Ammon's horn (tissue), 1 donor: ENCODE data around the gene NPAS1.

Experiments
- DNase-seq: peaks from one replicate; pipeline ENCODE4 v3.0.0-alpha.2; 2016; ENCODE audit warnings: low spot score

The NPAS1 gene

DNA sequence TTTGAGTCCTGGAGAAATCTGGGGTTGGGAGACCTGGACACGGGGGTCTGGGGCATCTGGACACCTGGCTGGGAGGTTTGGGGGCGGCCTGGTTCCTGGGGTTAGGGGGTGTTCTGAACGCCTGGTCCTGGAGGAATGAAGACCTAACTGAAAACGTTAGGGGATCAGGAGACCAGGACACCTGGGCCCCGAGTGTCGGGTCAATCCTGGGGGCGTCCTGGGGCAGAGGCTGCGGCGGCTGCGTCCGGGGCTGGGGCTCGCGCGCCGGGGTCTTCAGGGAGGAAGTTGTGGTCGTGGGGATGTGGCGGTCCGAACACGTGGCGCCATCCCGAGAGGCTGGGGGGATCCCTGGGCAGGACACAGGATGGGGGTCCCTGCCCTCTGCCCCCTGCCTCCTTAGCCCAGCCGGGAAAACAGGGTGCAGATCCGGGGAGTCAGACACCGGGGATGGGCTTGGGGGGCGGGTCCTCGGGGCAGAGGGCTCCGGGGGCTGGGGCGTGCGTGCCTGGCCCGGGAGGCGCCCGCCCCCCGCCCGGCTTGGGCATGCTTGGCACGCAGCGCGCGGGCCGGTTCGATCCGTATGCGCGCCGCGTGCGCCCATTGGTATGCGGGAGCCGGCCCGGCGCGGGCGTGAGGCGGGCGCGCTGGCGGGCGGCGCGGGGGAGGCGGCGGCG lies 632 bp downstream of the NPAS1 start:
- no peak for DNase-seq

DNA sequence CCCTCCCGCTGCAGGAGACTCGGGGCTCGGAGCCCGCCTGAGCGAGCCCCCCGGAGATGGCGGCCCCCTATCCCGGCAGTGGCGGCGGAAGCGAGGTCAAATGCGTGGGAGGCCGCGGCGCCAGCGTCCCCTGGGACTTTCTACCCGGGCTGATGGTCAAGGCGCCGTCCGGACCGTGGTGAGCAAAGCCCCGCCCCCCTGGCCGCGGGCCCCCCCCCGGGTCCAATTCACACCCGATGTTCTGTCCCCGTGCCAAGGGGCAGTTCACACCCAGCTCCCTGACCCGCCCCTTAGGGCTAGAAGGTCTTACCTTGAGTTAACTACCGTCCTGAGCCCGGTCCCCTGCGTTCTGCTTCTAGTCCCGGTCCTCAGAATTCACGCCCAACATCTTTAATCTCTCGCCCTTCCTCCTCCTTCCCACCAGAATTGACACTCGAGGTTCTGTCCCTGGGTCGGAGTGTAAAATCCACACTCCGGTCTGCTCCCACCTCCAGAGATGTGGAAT lies 1.4 kb downstream of the NPAS1 start:
- no peak for DNase-seq

DNA sequence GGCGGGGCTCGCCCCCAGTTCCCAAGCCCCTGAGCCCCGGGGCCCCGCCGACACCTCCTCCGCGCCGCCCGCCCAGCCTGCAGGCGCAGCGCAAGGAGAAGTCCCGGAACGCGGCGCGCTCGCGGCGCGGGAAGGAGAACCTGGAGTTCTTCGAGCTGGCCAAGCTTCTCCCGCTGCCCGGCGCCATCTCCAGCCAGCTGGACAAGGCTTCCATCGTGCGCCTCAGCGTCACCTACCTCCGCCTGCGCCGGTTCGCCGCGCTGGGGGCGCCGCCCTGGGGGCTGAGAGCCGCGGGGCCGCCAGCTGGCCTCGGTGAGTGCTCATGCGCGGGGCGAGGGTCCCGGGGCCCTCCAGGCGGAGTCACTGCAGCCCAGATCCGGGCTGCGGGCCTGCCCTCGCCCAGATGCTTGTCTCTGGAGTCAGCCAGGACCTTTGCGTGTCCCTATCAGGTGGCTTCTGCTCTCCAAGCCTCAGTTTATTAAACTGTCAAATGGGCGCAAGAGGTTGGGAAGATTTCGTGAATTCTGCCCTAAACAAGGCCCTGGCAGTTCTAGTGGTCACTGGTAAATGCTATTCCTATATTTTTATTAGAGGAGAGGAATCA lies 2.0 kb downstream of the NPAS1 start:
- DNase-seq, result no peak

DNA sequence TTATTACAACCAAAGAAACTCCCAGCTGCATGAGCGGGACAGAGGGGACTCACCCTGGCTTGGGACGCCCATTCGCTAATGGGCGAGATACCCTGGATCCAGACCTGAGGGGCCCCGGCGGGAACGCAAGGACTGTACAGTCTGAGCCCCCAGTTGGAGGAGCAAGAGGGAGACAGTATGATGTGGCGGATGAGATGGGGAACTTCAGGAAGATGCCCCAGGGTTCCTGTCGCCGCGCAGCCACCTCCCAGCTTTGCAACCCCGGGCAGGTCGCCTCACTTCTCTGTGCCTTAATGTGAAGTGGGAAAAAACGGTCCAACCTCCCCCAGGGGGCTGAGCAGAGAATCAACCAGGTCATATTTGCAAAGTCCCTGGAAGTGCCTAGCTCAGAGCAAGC lies 2.5 kb downstream of the NPAS1 start:
- no peak for DNase-seq

DNA sequence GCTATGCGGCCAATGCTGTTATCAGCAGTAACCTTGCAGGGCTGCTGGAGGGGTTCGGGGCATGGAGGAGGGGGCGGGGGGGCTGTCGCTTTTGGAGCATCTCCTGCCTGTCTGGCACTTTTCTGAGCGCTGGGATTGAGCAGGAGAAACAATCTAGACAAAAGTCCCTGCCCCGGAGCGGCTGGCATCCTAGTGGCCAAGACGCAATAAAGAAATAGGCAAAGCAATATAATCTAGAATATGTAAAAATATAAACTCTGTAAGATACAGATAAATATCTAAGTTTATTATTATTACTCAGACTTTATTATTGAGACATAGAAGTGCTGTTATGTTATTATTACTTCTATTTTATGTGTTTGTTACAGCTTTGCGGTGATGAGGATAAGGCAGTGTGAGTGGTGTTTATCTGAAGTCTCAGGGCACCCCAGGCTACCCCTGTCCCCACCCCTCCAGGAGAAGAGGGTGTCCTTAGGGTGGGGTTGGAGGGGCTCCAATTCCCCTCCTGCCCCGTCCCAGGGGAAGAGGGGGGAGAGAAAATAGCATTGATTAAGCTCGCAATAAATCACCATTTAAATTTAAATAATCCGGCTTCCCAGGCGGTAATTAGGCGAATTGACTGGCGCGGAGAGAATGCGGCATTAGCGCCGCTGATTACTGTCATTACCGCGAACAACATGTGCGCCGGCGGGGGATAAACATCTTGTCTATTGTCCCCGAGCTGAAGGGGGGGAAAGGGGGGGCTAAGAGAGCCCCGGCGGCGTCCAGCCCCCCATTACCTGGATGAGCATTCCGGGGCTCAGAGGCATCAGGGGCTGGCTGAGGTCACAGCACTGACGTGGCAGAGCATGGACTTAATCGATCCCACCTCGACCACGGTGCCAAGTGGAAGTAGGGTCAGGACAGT lies 3.2 kb downstream of the NPAS1 start:
- DNase-seq, result no peak

DNA sequence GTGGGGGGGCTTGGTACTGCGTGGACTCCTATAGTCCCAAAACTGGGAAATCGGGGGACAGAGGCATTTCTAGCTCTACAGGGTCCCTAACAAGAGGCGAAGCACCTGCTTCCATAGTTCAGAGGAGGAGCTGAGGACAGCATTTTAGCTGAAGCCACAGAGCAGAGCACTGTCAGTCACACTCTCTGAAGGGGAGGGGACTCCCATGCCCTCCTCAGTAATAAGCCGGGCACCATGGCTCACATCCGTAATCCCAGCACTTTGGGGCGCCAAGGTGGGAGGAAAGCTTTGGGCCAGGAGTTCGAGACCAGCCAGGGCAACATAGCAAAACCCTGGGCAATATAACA lies 3.8 kb downstream of the NPAS1 start:
- no peak for DNase-seq

DNA sequence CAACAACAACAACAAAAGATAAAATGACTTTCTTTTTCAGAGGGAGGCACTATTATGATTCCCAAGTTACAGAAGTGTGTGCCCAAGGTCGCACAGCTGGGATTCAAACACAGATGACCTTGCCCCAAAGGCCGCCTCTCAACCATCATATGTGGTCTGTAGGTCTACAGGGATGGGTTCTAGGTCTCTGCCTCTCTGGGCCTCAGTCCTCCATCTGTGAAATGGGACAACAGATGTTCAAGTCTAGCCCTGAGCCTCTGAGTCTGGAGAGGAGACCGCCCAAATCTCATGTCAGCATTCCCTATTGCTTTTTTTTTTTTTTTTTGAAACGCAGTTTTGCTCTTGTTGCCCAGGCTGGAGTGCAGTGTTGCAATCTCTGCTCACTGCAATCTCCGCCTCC lies 4.9 kb downstream of the NPAS1 start:
- no peak for DNase-seq

DNA sequence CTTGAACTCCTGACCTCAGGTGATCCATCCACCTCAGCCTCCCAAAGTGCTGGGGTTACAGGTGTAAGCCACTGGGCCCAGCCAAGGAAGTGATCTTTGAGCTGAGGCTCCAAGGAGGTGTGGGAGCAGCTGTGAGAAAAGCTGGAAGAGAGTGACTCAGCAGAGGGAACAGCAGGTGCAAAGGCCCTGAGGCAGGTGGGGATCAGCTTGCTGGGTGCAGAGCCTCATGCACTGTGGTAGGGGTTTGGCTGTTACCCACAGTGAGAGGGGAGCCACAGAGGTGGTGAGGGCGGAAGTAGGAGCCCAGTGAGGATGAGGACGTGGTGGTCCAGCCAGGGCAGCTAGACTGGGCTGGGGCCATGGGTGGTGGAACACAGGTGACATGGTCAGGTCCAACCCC lies 6.5 kb downstream of the NPAS1 start:
- DNase-seq, result no peak

DNA sequence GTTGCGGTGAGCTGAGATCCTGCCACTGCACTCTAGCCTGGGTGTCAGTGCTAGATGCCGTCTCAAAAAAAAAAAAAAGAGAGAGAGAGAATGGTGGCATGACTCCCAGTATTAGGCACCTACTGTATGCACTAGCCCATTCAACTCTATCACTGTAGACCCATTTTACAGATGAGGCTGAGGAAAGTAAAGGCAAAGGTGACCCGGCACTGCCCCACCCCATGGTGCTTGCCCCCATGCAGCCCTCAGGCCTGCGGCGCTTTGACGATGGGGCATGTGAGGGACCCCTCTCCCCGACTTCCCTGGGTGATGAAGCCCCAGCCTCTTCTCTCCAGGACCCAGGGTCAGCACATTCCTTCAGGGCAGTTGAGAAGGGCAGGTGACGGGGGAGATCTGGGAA lies 7.3 kb downstream of the NPAS1 start:
- DNase-seq, result no peak

DNA sequence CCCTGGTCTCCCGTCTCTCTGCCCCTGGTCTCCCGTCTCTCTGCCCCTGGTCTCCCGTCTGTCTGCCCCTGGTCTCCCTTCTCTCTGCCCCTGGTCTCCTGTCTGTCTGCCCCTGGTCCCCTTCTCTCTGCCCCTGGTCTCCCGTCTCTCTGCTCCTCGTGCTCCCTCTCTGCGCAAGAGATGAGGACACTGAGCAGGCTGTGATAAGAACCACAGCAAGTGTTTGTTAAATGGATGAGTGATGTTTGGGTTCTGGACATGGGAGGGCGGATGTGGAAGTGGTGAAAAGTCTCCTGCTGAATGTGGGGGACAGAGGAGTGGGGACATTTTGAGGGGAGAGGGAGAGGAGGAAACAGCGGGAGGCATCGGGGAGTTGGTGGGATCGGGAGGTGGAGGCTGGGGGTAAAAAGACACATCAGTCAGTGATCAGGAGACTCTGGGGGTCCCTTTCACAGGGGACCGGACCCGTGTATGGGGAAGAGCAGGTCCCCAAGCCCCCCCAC lies 8.0 kb downstream of the NPAS1 start:
- DNase-seq, result no peak

DNA sequence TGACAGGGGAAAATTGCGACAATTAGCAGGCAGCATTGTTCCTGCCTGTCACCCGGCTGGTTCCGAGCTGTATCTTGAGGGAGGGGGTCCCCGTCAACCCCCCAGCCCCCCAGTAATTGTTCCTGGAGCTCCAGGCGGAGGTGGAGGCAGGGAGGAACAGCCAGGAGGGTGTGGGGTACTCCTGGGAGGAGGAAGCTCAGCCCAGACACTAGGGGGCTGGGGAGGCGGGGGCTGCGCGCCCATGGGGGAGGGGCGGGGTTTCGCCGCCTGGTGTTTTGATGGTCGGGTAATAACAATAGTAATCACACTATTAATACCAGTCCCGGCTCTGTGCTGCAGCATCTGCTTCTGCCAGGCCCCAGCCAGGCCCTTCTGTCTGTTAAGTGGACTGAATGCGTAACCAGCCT lies 8.6 kb downstream of the NPAS1 start:
- DNase-seq, result no peak

DNA sequence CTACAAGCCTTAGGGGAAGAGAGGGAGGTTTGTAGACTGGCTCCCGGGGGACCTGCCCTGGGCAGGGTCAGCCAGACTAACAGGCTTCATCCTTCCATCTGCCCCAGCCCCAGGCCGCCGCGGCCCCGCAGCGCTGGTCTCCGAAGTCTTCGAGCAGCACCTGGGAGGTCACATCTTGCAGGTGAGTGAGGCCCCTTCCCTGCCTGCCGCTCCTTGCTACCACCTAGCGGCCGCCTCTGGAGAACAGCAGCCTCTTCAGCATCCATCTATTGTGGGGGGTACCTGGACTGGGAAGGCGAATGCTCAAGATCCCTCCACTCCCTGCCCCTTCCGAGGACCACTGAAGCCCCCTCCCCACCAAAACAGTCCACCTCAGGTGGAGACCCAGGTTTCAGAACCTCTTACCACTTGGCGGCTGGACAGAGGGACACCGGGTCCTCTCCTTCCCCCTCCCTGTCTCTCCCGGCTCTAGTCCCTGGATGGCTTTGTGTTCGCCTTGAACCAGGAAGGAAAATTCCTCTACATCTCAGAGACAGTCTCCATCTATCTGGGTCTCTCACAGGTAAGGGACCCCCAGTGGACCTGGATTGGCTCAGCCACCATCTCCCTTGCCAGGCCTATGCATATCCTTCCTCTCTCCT lies 12.7 kb downstream of the NPAS1 start:
- peak; percentile 59 for DNase-seq

DNA sequence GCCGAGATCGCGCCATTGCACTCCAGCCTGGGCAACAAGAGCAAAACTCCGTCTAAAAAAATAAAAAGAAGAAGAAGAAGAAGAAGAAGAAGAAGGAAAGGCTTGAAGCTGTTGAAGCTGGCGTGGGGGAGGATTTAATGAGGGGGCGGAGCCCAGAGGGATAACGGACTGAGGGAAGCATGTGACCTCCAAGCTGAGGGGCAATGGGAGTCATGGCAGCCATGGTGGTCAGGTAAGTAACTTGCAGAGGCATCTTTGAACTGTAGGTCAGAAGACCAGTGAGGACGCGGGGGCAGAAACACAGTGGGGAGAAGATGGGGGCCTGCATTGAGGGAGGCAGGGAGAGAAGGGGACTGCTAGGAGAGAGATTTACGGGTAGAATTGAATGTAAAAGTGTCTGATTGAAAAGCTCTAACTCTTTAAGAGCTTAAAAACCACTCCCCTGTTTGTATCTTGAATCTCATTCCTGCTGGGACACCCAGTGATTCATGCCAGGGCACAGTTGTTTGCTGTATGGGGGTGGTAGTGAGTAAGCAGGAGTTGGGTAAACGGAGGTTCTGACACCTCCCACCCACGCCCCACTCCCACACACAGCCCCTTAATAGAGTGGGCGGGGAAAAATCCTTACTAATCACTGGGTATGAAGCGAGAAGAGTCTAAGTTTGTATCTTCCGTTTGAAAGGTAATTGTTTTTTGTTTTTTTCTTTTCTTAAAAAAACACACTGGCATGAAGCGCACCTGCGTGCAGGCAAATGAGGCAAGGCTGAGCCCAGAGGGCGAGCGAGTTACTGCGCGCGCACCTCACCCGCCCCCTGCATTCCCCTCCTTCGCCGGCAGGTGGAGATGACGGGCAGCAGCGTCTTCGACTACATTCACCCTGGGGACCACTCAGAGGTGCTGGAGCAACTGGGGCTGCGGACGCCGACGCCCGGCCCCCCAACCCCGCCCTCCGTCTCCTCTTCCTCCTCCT lies 15.8 kb downstream of the NPAS1 start:
- peak; percentile 82 for DNase-seq

DNA sequence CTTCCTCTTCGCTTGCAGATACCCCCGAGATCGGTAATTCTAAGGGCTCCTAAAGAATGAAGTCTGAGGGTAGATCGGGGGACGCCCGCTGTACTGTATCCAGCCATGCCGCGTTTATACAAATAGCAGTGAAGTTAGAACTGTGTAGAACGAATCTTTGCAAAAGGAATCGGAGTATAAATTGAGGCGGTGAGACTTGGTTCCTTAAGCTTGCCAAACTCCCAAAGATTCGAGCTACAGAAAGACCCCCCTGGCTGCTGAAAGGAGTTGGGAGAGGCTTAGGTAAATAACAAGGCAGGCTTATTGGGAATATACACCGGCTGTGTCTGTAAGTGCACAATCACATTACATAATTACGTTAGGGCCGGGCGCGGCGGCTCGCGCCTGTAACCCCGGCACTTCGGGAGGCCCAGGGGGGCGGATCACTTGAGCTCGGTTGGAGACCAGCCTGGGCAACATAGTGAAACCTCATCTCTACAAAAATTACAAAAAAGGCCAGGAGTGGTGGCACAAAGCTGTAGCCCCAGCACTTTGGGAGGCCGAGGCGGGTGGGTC lies 16.5 kb downstream of the NPAS1 start:
- DNase-seq, result no peak

DNA sequence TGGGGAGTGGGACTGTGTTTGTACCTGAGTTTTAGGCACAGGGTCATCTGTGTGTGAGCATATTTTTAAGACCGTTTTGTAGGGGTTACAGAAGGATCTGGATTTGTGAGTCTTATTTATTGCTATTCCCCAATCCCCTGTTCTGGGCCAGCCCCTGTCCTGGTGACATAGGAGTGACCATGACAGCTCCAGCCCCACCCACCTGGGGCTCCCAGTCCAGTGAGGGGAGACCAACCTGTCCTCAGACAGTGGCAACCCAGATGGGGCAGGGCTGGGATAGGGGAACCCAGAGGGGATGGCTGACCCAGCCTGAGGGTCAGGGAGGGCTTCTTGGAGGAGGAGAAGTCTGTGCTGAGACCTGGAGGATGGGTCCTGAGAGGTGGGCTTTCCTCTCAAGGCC lies 18.1 kb downstream of the NPAS1 start:
- no peak for DNase-seq

DNA sequence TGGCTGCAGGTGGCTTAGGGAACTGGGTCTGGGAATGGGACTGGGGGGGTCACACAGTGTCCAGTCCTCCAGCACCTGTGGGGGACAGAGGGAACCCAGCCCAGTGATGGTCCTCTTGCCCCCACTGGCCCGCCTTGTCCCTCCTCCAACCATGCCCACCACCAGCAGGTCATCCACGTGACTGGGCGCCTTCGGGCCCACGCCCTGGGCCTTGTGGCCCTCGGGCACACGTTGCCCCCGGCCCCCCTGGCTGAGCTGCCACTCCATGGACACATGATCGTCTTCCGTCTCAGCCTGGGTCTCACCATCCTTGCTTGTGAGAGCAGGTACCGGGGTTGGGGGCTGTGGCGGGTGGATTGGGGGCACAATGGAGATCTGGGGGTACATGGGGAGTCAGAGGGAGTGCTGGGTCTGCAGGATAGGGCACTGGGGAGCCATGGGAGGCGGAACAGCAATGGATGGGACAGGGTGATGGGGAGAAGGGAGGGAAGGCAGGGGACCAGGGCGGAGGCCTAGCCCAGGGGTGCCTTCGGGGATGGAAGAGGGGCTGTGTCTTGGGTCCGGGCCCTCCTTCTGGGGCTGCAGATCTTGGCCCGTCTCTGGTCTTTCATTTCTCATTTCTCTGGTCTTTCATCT lies 19.7 kb downstream of the NPAS1 start:
- DNase-seq, result no peak

DNA sequence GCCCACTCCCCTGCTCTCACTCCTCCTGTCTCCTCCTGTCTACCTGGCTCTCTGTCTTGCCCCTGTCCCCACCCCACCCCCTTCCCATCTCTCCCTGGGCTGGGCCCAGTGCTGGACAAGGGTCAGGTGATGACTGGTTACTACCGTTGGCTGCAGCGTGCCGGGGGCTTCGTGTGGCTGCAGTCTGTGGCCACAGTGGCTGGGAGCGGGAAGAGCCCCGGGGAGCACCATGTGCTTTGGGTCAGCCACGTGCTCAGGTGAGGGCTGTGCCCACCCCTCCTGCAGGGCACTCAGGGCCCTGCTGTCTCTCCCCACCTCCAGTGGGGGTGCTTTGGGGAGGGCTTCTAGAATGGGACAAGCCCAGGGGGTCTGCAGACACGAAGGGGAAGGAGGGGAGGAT lies 21.2 kb downstream of the NPAS1 start:
- DNase-seq, result no peak

DNA sequence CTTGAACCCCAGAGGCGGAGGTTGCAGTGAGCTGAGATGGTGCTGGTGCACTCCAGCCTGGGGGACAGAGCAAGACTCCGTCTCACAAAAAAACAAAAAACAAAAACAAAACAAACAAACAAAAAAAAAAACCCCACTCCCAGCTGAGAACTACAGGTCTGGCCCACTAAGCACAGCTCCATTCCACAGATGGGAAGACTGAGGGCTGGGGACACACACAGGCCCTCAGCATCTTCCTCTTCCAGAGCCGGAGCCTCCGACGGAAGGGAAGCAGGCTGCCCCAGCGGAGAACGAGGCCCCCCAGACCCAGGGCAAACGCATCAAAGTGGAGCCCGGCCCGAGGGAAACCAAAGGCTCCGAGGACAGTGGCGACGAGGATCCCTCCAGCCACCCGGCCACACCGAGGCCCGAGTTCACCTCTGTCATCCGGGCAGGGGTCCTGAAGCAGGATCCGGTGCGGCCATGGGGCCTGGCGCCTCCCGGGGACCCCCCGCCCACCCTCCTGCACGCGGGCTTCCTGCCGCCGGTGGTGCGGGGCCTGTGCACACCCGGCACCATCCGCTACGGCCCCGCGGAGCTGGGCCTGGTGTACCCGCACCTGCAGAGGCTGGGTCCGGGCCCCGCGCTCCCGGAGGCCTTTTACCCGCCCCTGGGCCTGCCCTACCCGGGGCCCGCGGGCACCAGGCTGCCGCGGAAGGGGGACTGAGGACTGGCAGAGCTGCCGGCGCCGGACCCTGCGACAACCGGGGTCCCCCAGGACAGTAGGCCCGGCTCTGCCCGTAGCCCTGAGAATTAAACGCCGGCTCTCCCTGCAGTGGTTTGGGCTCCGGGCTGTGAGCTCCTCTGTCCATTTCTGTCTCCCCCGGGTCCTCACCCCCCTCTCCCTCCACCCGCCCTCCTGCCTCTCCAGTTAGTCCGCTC lies 25.6 kb downstream of the NPAS1 start:
- DNase-seq, result no peak

DNA sequence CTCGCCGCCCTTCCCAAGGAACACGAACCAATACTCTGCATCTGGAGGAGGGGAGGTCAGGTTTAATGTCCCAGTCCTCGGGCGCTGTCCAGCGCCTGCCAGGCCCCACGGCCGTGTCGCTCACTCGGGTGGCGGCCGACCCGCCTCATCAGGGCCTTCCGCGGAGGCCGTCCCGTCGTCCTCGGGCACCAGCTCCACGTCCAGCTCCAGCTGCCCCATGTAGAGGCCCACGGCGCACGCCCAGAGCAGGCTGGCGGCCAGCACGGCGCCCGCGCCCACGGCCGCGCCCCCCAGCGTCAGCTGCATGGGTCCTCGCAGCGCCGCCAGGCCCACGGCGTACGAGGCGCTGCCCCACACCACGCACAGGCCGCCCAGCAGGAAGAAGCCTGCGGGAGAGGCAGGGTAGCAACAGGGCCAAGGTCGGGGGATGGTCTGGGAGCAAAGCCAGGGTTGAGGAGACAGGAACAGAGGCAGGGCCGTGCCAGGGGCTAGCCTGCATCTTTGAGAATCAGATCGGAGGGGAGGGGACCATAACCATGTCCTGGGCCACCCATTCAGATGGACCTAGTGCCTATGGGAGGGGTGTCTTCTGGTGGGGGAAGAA lies 26.3 kb downstream of the NPAS1 start:
- DNase-seq, result no peak
